Endometrial microvascular endothelial cells (primary cell): Measurements from ENCODE around the gene ULK1. TPM values are rescaled to one million over a fixed set of nuclear protein-coding genes. Genes with fewer than 3 reads are reported as not detected.
"Not testable (repeated sequence)": the region's sequence is repeated elsewhere in the genome, so short reads cannot be mapped to it uniquely, and the experiment has no call there.

Experiments
- in situ Hi-C: cut with HindIII; loops from 2 replicates; pipeline ENCODE4 v1.10.0; 2017; ENCODE audit warnings: low sequenced_read_pairs, low pct_unique_long_range_greater_than_20kb; ENCODE audit errors: inconsistent ontology term
- total RNA-seq: library from RNA; depleted of rRNA; stranded (reverse); fragments of >200 nt; gene quantifications from one replicate; pipeline ENCODE4 v1.2.3, GENCODE V29; 2015; ENCODE audit errors: inconsistent ontology term

ULK1 gene
- total RNA-seq, 1 donor from 2014 or later, result 4.2 TPM

GRCh38 chr12:131877216-131877615 lies 17.2 kb upstream of the ULK1 start:
- in situ Hi-C loops, result not testable (repeated sequence)

DNA sequence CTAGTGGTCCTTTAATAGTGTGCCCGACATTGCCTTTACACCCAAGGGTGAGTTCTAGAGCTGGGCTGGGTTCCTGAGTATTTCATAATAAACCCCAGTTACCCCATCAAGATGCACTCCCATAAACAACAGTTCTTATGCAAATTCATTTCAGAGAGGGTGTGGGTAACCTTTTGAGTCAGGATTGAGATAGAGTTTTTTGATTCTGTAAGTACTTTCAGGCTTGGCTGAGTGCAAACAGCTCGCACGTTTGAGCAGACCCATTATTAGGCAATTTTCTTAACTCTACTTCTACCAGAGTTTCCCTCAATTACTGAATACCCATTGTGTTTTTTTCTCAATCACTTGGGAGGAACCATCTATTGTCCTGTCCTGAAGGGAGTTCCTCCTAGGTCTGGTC lies 16.0 kb upstream of the ULK1 start:
- in situ Hi-C loops, result not testable (repeated sequence)

GRCh38 chr12:131882804-131883520 lies 11.5 kb upstream of the ULK1 start:
- in situ Hi-C loops, result no loop called here

DNA sequence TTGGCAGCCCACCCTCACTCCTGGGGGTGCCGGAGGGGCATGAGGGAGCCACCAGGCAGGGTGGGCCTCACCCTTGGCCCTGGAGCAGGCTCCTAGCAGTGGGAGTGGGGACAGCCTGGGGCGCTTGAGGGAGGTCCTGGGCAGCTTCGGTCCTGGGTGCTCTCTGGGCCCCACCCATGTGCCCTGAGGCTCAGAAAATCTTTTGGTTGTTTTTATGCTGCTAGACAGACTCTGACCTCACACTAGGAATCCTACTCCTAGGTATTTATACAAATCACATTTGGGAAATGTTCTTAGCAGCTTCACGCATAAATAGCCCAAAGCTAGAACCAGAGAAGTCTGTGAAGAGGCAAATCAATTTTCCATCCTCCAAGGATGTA lies 10.9 kb upstream of the ULK1 start:
- in situ Hi-C loops, result no loop called here

DNA sequence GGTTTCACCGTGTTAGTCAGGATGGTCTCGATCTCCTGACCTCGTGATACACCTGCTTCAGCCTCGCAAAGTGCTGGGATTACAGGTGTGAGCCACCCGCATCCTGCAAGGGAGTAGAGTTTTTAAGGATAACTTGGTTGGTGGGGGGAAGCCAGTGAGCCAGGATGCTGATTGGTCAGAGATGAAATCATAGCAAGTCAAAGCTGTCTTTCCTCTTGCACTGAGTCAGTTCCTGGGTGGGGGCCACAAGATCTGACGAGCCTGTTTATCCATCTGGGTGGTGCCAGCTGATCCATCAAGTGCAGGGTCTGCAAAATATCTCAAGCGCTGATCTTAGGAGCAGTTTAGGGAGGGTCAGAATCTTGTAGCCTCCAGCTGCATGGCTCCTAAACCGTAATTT lies 9.3 kb upstream of the ULK1 start:
- in situ Hi-C loops, result not testable (repeated sequence)

DNA sequence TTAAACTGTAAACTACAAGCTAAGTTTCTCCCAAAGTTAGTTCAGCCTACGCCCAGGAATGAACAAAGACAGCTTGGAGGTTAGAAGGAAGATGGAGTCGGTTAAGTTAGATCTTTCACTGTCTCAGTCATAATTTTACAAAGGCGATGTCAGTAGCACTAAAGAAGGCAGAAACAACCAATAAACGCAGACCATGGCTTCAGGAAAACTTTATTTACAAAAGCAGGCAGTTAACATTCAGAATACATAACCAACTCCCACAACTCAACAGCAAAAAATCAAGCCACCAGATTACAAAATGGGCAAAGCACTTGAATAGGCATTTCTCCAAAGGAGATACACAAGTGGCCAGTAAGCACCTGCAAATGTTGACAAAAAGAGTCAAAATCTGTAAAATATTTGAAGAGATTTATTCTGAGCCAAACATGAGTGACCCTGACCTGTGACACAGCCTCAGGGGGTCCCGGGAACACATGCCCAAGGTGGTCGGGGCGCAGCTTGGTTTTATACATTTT lies 8.8 kb upstream of the ULK1 start:
- in situ Hi-C loops, result no loop called here

DNA sequence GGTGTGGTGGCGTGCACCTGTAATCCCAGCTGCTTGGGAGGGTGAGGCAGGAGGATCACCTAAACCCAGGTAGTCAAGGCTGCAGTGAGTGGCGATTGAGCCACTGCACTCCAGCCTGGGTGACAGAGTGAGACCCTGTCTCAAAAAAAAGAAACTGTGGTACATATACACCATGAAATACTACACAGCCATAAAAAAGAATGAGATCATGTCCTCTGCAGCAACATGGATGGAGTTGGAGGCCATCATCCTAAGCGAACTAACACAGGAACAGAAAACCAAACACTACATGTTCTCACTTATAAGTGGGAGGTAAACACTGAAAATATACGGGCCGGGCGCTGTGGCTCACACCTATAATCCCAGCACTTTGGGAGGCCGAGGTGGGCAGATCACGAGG lies 2.7 kb upstream of the ULK1 start:
- in situ Hi-C loops, result not testable (repeated sequence)

GRCh38 chr12:131892711-131893604 lies 1.5 kb upstream of the ULK1 start:
- in situ Hi-C loops, result no loop called here

DNA sequence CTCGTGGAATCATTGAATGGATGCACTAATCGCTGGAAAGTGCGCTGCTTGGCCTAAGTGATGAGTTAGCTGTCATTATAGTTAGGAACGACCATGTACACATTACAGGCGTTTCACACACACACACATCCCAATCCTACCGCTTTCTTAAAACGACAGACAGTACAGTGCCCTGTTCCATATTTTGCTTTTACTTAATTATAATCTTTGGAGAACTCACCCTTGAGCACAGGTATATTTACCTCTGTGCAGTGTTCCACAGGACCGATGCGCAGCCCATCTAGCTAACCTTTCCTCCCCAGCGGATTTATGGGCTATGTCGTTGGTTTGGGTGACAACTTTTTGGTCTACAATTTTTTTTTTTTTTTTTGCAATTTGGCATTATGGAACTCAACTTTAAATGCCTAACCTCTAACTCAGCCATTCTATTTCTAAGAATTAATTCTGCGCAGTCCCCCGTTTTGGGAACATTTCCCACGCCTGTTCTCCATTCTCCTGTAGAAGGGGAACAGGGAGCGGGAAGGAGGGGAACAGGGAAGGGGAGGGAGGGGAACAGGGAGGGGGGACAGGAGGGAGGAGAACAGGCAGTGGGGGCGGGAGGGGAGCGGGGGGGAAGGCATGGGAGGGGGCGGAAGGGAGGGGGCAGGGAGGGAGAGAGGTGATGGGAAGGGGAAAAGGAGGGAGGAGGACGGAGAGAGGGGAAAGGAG lies 663 bp upstream of the ULK1 start:
- in situ Hi-C loops, result no loop called here

- in situ Hi-C loops, result no loop called here
These were observed 688 bp downstream of the ULK1 start for GRCh38 chr12:131894981-131895639.

DNA sequence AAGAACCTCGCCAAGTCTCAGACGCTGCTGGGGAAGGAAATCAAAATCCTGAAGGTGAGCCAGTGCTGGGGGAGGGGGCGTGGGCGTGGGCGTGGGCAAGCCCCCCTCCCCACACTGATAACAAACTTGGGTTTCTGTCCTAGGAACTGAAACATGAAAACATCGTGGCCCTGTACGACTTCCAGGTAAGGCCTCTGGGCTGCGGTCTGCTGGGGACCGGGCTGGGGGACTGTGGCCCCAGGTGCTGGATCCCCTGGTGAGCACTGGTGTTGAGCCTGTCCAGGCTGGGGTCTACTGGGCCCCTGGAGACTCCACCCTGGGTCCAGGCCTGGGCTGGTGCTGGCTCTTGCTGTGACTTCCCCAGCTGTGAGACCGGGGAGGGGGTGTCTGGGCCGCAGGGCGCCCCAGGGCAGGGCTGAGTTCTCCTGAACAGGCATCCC lies 1.2 kb downstream of the ULK1 start:
- in situ Hi-C loops, result no loop called here

GRCh38 chr12:131896080-131896810 lies 1.8 kb downstream of the ULK1 start:
- in situ Hi-C loops, result no loop called here

GRCh38 chr12:131896811-131897270 lies 2.4 kb downstream of the ULK1 start:
- in situ Hi-C loops, result no loop called here

GRCh38 chr12:131897276-131897675 lies 2.9 kb downstream of the ULK1 start:
- in situ Hi-C loops, result no loop called here

- in situ Hi-C loops, result no loop called here
These were observed 3.5 kb downstream of the ULK1 start for GRCh38 chr12:131897875-131898274.

GRCh38 chr12:131900397-131900796 lies 6.0 kb downstream of the ULK1 start:
- in situ Hi-C loops, result no loop called here

DNA sequence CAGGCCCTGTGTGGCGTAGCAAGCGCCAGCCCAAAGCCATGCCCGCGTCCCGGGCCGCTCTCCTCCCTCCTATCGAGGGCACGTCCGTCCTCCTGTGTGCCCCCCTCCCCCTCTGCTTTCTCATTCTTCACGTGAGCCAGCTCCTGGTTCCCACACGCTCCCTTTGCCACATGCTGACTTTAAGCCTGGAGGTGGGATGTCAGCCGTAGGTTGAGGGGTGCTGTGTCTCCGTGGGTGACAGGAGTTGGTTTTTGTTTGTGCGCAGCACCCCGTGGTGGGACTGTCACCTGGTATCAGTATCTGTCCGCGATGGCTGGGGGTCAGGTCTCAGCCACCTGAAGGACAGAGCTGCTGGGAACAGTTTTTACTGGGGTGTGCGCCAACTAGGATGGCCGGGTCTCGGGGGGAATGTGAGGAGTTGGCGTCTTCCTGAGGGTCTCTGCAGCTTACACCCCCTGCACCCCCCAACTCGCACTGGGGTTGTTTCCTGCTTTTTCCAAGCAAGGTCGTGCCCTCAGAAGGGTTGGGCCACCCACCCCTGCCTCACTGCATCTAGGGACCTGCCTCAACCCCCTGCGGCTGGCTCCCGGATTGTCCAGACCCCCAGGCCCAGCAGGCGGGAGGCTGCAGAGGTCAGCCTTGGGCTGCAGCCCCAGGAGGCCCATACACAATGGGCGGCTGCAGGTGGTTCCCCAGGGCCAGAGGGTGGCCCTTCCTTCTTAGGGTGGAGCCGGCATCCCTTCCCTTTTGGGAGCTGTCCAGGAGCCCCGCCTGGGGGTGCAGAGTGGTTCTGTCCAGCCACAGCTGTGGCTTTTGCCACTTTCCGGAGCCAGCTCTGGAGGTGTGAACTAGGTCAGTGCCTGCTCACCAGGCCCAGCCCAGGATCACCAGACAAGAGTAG lies 7.3 kb downstream of the ULK1 start:
- in situ Hi-C loops, result no loop called here
